ENCODE measurements around the gene METRN.
"Not testable (repeated sequence)": the region's sequence is repeated elsewhere in the genome, so short reads cannot be mapped to it uniquely, and the experiment has no call there.

The METRN gene

GRCh38 chr16:678209-678857 lies 36.6 kb upstream of the METRN start:
- no peak for DNase-seq

- DNase-seq, result peak; percentile 72
Observed at GRCh38 chr16:678858-679813, 35.8 kb upstream of the METRN start.

GRCh38 chr16:679814-680624 lies 34.9 kb upstream of the METRN start, which contains the start of gene STUB1:
STUB1 (plus strand) TSS chr16:680410; CDS start chr16:680526, 116 bp downstream.
- peak; percentile 93 for DNase-seq

GRCh38 chr16:680625-680945 lies 34.3 kb upstream of the METRN start:
- no peak for DNase-seq

- DNase-seq, result peak; percentile 39
Observed at GRCh38 chr16:680967-681745, 33.8 kb upstream of the METRN start.

- DNase-seq, result no peak
Observed at GRCh38 chr16:681746-682427, 33.0 kb upstream of the METRN start.

DNA sequence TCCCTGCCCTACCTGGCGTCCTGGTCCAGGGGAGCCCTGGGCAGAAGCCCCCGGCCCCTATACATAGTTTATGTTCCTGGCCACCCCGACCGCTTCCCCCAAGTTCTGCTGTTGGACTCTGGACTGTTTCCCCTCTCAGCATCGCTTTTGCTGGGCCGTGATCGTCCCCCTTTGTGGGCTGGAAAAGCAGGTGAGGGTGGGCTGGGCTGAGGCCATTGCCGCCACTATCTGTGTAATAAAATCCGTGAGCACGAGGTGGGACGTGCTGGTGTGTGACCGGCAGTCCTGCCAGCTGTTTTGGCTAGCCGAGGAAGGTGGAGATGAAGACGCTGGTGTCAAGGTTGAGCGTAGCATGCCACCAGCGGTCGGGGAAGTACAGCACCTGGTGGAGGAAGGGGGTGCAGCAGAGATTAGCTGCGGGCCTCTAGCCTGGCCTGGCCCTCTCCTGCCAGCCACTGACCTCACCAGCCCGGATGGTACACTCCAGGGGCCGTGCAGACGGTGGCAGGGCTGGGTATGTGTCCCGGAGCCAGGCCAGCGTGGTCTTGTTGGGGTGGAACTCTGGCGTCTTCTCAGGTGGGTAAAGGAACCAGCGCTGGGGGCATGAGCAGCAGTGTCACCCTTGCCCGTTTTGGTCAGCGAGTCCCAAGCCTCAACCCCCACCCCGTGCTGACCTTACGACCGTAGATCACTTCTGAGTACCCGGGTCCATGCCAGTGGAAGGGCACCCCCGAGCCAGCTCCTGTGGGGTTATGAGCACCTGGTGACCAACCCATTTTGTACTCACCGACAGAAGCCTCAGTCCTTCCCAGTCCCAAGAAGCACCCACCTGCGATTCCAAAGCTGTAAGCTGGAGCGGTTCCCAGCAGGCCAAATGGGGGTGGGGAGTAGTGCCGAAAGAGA lies 32.2 kb upstream of the METRN start:
- DNase-seq, result no peak

GRCh38 chr16:683396-684070 lies 31.4 kb upstream of the METRN start:
- no peak for DNase-seq

DNA sequence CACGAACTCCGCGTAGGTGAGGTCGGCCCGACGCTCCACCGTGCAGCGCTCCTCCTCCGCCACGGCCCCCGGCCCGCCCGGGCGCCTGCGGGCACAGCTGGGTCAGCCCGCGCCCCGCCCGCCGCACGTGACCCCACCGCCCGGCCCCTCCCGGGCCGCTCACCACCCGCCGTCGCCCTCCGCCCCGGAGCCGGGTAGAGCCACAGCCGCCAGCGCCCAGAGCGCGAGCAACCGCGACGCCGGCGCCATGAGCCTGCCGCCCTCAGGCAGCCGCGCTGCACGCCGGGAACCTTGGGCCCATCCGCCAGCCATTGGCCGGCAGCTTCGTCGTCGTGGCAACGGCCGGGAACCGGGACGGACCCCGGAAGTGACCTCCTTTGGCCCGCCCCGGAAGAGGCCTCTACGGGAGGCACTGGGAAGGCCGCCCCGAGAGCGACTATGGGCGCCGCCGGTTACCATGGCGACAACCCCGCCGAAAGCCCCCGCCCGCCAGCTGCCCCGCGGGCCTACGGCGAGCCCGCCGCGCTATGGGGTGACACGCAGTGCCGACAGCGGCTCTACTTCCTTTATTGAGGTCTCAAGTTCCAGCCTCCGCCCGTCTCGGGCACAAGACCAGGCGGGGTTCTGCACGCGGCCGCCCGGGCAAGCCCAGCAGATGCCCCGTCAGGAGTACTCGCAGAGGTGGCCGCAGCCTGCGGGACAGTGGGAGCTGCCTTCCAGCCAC lies 30.7 kb upstream of the METRN start, which contains the start of gene JMJD8:
TSS of gene JMJD8 (minus strand) at position 264 of the 724 bp plus-strand sequence. CDS start at position 249, 15 bp downstream.
- DNase-seq, result peak; percentile 99

GRCh38 chr16:684961-685696 lies 29.8 kb upstream of the METRN start:
- no peak for DNase-seq

DNA sequence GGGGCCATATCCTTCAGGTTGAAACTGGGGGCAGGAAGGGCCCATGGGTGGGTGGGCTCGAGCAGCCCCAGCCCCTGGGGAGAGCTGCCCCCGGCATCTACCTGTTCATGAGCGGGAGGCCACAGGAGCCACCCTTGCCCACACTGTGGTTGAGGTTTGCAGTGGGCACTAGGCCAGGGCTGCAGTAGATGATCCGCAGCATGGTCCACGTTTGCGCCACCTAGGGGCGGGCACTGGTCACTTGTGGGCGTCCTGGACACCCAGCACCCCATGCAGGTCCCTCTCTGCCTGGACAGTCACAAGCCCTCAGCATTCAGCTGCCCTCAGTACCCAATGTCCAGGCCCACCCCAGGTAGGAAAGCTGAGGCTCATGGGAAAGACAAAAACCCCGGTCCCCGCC lies 29.0 kb upstream of the METRN start:
- no peak for DNase-seq

DNA sequence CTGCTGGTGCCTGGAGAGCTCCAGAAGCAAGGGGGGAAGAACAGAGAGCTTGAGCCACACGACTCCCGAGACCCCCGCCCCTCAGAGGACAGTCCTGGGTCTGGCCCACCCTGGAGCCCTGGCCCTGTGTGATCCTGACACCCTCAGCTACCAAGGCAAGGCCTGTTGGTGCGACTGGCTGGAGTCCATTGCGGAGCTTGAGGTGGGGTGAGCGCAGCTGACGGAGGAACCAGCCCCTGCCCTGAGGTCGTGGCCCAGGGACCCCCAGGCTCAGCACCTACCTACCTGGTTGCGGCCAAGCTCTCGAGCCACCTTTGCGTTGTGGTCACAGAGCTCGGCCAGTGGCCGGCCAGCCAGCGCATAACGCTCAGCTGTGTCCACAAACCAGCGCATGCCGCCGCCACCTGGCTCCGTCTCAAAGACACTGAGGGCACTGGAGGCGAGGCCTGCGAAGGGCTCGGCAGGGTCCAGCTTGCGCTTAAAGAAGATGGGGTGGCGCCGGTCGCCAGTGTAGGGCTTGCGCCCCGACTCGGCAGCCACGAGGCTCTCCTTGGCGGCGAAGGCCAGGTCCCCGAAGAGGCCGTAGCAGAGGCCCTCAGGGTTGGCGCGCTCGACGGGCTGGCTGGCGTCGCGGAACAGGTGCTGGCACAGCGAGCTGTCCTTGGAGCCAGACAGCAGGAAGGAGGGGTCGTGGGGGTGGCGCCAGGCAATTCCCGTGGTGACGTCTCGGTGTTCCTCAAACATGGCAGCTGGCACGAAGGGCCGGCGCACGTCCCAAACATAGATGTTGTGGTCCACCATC lies 28.3 kb upstream of the METRN start:
- no peak for DNase-seq

DNA sequence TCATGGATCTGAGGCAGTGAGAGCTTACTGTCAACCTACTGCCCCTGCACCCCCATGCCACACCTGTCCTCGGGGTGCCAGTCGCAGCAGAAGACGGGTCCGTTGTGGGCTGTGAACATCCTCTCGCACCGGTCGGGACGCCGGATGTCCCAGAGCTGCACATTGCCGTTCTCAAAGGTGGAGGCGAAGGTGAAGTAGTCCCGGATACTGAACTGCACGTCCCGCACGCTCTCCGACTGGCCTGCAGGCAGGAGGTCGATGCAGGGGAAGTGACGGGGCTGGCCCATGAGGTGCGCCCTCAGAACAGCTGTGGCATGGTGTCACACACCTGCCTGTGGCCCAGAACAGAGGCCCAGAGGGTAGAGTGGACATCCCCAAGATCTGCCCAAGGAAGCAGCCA lies 27.4 kb upstream of the METRN start:
- no peak for DNase-seq

DNA sequence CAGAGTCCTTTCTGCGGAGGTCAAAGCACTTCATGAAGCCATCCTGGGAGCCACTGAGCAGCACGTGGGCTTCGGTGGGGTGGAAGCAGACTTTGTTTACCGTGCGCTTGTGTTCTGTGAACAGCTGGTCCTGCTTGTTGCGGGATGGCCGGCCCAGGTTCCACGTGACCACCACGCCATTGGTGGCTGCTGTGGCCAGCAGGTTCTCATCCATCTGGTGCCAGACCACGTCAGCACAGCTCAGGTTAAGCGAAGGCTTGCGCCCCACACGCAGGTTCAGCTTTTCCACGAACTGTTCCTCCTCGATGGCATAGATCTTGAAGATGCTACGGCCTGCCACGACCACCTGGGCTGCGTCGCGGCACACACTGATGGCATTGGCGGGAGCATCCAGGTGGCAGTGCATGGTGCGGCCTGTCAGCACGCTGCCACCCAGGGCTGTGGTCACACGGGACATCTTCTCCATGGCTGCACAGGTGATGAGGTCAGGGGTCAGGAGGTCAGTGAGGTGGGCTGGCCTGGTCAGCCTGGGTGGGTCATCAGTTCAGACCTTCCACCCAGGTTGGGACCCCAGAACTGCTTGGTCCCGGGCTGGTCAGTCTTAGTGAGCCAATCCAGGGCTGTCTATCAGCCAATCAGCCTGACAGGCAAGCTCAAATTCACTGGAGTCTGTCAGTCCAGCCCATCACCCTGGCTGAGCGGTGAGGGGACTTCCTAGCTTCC lies 25.6 kb upstream of the METRN start:
- no peak for DNase-seq

- not testable (repeated sequence) for DNase-seq
Observed at GRCh38 chr16:691242-691641, 23.7 kb upstream of the METRN start.

GRCh38 chr16:692356-693108 lies 22.4 kb upstream of the METRN start:
- DNase-seq, result no peak

All from activated CD4-positive, alpha-beta T cell treated with anti-CD3 and anti-CD28 coated beads, Interleukin-10, Interleukin-2, amounts not matched to agents 100 ng/mL and 50 ng/mL, durations not matched to agents 16 hours and 8 hours (primary cell).